CD4-positive, alpha-beta T cell (primary cell): ENCODE results near the gene NIBAN1. TPM values are rescaled to one million over a fixed set of nuclear protein-coding genes. Genes with fewer than 3 reads are reported as not detected.

Source experiments
- ATAC-seq: fragments of 200-7000 bp; cut with Tn5 transposase; one replicate; pipeline ENCODE4 v1.10.0; 2022; ENCODE audit warnings: mild to moderate bottlenecking; ENCODE audit not compliant: poor library complexity
- CTCF ChIA-PET: fragments of 350-600 bp; sonication (Branson Sonifier 250); formaldehyde crosslinking; loops from one replicate; lab custom pipeline; 2021; ENCODE audit warnings: antibody characterized with exemption, inconsistent platforms; lab: Charles Lee
- POLR2A ChIA-PET: fragments of 350-600 bp; sonication (Branson Sonifier 250); formaldehyde crosslinking; loops from one replicate; lab custom pipeline; 2021; ENCODE audit warnings: antibody characterized with exemption, inconsistent platforms; lab: Charles Lee
- DNase-seq, 14 experiments: peaks; one replicate each; pipeline ENCODE4 v3.0.0-alpha.2; 2013 to 2020; ENCODE audit warnings: mixed read lengths in 2 of 14
- H3K27ac ChIP-seq, 2 donors: one replicate each; pipeline versions ENCODE4 v1.5.1 to v1.7.0; 2013; ENCODE audit warnings: low read length in 2 of 2, low read depth in 1 of 2, mild to moderate bottlenecking in 1 of 2
- H3K27me3 ChIP-seq, 2 experiments: 1 replicate in 1 of 2; 2 replicates in 1 of 2; pipeline versions ENCODE4 v1.6.1 to v1.7.0; 2013; ENCODE audit warnings: low read length in 2 of 2, control low read depth in 1 of 2, mild to moderate bottlenecking in 1 of 2, moderate library complexity in 1 of 2; ENCODE audit not compliant: insufficient read depth in 2 of 2, control insufficient read depth in 1 of 2
- H3K36me3 ChIP-seq: one replicate; pipeline ENCODE4 v1.6.1; 2013; ENCODE audit warnings: low read length, control low read depth; ENCODE audit not compliant: insufficient read depth
- H3K4me1 ChIP-seq: one replicate; pipeline ENCODE4 v1.6.1; 2013; ENCODE audit warnings: low read length, control low read depth; ENCODE audit not compliant: insufficient read depth
- H3K4me3 ChIP-seq: one replicate; pipeline ENCODE4 v1.5.1; 2013; ENCODE audit warnings: mild to moderate bottlenecking, low read length, moderate library complexity
- H3K9me3 ChIP-seq, 2 experiments: 1 replicate in 1 of 2; 2 replicates in 1 of 2; pipeline versions ENCODE4 v1.6.1 to v1.7.0; 2013; ENCODE audit warnings: low read length in 2 of 2, mild to moderate bottlenecking in 2 of 2, control low read depth in 1 of 2, moderate library complexity in 1 of 2; ENCODE audit not compliant: control insufficient read depth in 1 of 2, insufficient read depth in 1 of 2
- H3K27ac Mint-ChIP-seq: one replicate; pipeline ENCODE4 v1.8.0; 2020; ENCODE audit warnings: mixed read lengths
- H3K27me3 Mint-ChIP-seq: one replicate; pipeline ENCODE4 v1.8.0; 2021; ENCODE audit warnings: mixed read lengths
- H3K36me3 Mint-ChIP-seq: one replicate; pipeline ENCODE4 v1.8.0; 2021; ENCODE audit warnings: low read depth, mixed read lengths
- H3K4me1 Mint-ChIP-seq: one replicate; pipeline ENCODE4 v1.8.0; 2021; ENCODE audit warnings: low read depth, mixed read lengths
- H3K4me3 Mint-ChIP-seq: one replicate; pipeline ENCODE4 v1.8.0; 2020; ENCODE audit warnings: mild to moderate bottlenecking, mixed read lengths
- H3K9me3 Mint-ChIP-seq: one replicate; pipeline ENCODE4 v1.8.0; 2020; ENCODE audit warnings: mixed read lengths
- CTCF ChIP-seq: fragments of 200-600 bp; IDR thresholded peaks from one replicate; pipeline ENCODE4 v1.8.0; 2022; ENCODE audit warnings: antibody characterized with exemption, mild to moderate bottlenecking
- intact Hi-C, 2 experiments: fragments of 100-400 bp; cut with DNase I in 1 of 2; cut with micrococcal nuclease in 1 of 2; formaldehyde crosslinking; loops; one replicate each; pipeline versions ENCODE4 v1.15.1 to v1.9.0; 2023 to 2025; cut with DNase I, micrococcal nuclease
- total RNA-seq, 174 experiments: library from RNA in 2 of 174; stranded (reverse) in 2 of 174; gene quantifications; one replicate each; pipeline ENCODE4 v1.2.3 and lab custom pipeline; 2021 to 2026

Gene NIBAN1
- total RNA-seq, 2 experiments from 2014 or later, result 18.5 to 20.4 TPM

GRCh38 chr1:184943998-184944397, 30.3 kb downstream of the NIBAN1 start:
- H3K9me3 Mint-ChIP-seq, result no peaks in the 10 kb centered on the region
- H3K4me3 Mint-ChIP-seq, result no peak overlapping the region
- H3K27me3 Mint-ChIP-seq, result no peaks in the 10 kb centered on the region
- H3K27ac Mint-ChIP-seq, result no peak overlapping the region
- Histone ChIP-seq H3K4me1 (peaks cover 8% of the 10 kb centered on the region), H3K27ac (no peak overlapping the region), H3K27me3 (no peaks in the 10 kb centered on the region), H3K36me3 (no peaks in the 10 kb centered on the region), H3K4me3 (no peak overlapping the region), H3K9me3 (no peaks in the 10 kb centered on the region)
- POLR2A ChIA-PET, result no interaction called here
- H3K4me1 Mint-ChIP-seq, result no peaks in the 10 kb centered on the region
- ATAC-seq (no peak), DNase-seq (no peak)
- CTCF ChIA-PET, result no interaction called here
- H3K36me3 Mint-ChIP-seq, result no peaks in the 10 kb centered on the region
- intact Hi-C loops, result no loop called here
- no peak for TF ChIP-seq CTCF

- H3K4me1 ChIP-seq, result peaks cover 8% of the 10 kb centered on the region
- no peak for ATAC-seq
- H3K36me3 Mint-ChIP-seq, result no peaks in the 10 kb centered on the region
- CTCF ChIA-PET, result no interaction called here
- no peaks in the 10 kb centered on the region for H3K9me3 Mint-ChIP-seq
- DNase-seq, result no peak
- H3K27ac ChIP-seq, result no peak overlapping the region
- H3K27me3 Mint-ChIP-seq, result no peaks in the 10 kb centered on the region
- POLR2A ChIA-PET, result no interaction called here
- no peaks in the 10 kb centered on the region for H3K27me3 ChIP-seq
- no peak overlapping the region for H3K4me3 Mint-ChIP-seq
- intact Hi-C loops, result no loop called here
- H3K4me1 Mint-ChIP-seq, result no peaks in the 10 kb centered on the region
- no peak overlapping the region for H3K4me3 ChIP-seq
- H3K27ac Mint-ChIP-seq, result no peak overlapping the region
- no peaks in the 10 kb centered on the region for H3K9me3 ChIP-seq
- TF ChIP-seq CTCF, result no peak
- H3K36me3 ChIP-seq, result no peaks in the 10 kb centered on the region
These were observed 32.6 kb downstream of the NIBAN1 start for GRCh38 chr1:184941735-184942134.

GRCh38 chr1:184941410-184941733, 32.9 kb downstream of the NIBAN1 start:
- ATAC-seq (no peak), DNase-seq (no peak)
- no peaks in the 10 kb centered on the region for H3K9me3 Mint-ChIP-seq
- intact Hi-C loops, result no loop called here
- H3K4me3 ChIP-seq, result no peak overlapping the region
- no peaks in the 10 kb centered on the region for H3K4me1 Mint-ChIP-seq
- H3K27me3 ChIP-seq, result no peaks in the 10 kb centered on the region
- H3K4me1 ChIP-seq, result peaks cover 8% of the 10 kb centered on the region
- no peaks in the 10 kb centered on the region for H3K36me3 ChIP-seq
- no peak overlapping the region for H3K4me3 Mint-ChIP-seq
- no peaks in the 10 kb centered on the region for H3K36me3 Mint-ChIP-seq
- no peaks in the 10 kb centered on the region for H3K9me3 ChIP-seq
- no peak overlapping the region for H3K27ac ChIP-seq
- ChIA-PET CTCF (no interaction called here), POLR2A (no interaction called here)
- TF ChIP-seq CTCF, result no peak
- no peak overlapping the region for H3K27ac Mint-ChIP-seq
- no peaks in the 10 kb centered on the region for H3K27me3 Mint-ChIP-seq
